Liver (tissue), 9 donors: Measurements from ENCODE around the gene PPT2. TPM values are rescaled to one million over a fixed set of nuclear protein-coding genes. Genes with fewer than 3 reads are reported as not detected.

Source experiments
- DNase-seq: peaks from one replicate; pipeline ENCODE4 v3.0.0-alpha.2; 2017; ENCODE audit warnings: low spot score
- H3K27ac ChIP-seq, 2 donors: one replicate each; pipeline ENCODE4 v1.7.0; 2013; ENCODE audit warnings: inconsistent platforms in 2 of 2, low read length in 2 of 2, control low read depth in 1 of 2, low read depth in 1 of 2, mild to moderate bottlenecking in 1 of 2
- H3K27me3 ChIP-seq, 4 donors: one replicate each; pipeline versions ENCODE4 v1.6.1 to v1.7.0; 2013; ENCODE audit warnings: low read length in 3 of 4, inconsistent platforms in 1 of 4, mild to moderate bottlenecking in 1 of 4, moderate library complexity in 1 of 4; ENCODE audit not compliant: control insufficient read depth in 4 of 4, insufficient read depth in 4 of 4
- H3K36me3 ChIP-seq, 4 donors: one replicate each; pipeline versions ENCODE4 v1.6.1 to v1.7.0; 2013; ENCODE audit warnings: low read length in 3 of 4, mild to moderate bottlenecking in 3 of 4, low read depth in 1 of 4, moderate library complexity in 1 of 4; ENCODE audit not compliant: control insufficient read depth in 4 of 4, insufficient read depth in 3 of 4
- H3K4me1 ChIP-seq, 4 donors: one replicate each; pipeline versions ENCODE4 v1.6.1 to v1.7.0; 2013; ENCODE audit warnings: low read length in 3 of 4, mild to moderate bottlenecking in 3 of 4, moderate library complexity in 1 of 4; ENCODE audit not compliant: control insufficient read depth in 4 of 4, insufficient read depth in 4 of 4
- H3K4me3 ChIP-seq, 3 donors: one replicate each; pipeline versions ENCODE4 v1.6.1 to v1.7.0; 2013; ENCODE audit warnings: low read length in 3 of 3, control low read depth in 1 of 3, low read depth in 1 of 3, mild to moderate bottlenecking in 1 of 3
- H3K9ac ChIP-seq, 2 donors: one replicate each; pipeline ENCODE4 v1.7.0; 2013; ENCODE audit warnings: low read length in 2 of 2, mild to moderate bottlenecking in 2 of 2, moderate library complexity in 2 of 2, control low read depth in 1 of 2, low read depth in 1 of 2
- H3K9me3 ChIP-seq, 4 donors: one replicate each; pipeline versions ENCODE4 v1.6.1 to v1.7.0; 2013; ENCODE audit warnings: low read length in 3 of 4; ENCODE audit not compliant: control insufficient read depth in 4 of 4
- ATF3 ChIP-seq: IDR thresholded peaks from 2 replicates; pipeline ENCODE4 v1.6.1; 2016; ENCODE audit warnings: antibody characterized with exemption
- EGR1 ChIP-seq, 2 donors: IDR thresholded peaks; 2 replicates each; pipeline ENCODE4 v1.6.1; 2016 to 2018; ENCODE audit warnings: antibody characterized with exemption in 2 of 2, low read depth in 2 of 2
- FOXA2 ChIP-seq: IDR thresholded peaks from 2 replicates; pipeline ENCODE4 v1.6.1; 2016; ENCODE audit warnings: antibody characterized with exemption
- GABPA ChIP-seq, 2 donors: IDR thresholded peaks in 1 of 2; conservative IDR thresholded peaks in 1 of 2; 2 replicates each; pipeline ENCODE4 v1.6.1; 2016; ENCODE audit warnings: antibody characterized with exemption in 2 of 2, mild to moderate bottlenecking in 1 of 2, moderate library complexity in 1 of 2
- HNF4A ChIP-seq, 2 donors: conservative IDR thresholded peaks; 2 replicates each; pipeline ENCODE4 v1.6.1; 2016; ENCODE audit warnings: antibody characterized with exemption in 2 of 2, mild to moderate bottlenecking in 2 of 2
- HNF4G ChIP-seq: IDR thresholded peaks from 2 replicates; pipeline ENCODE4 v1.6.1; 2016; ENCODE audit warnings: antibody characterized with exemption
- MAX ChIP-seq: IDR thresholded peaks from 2 replicates; pipeline ENCODE4 v1.6.1; 2016; ENCODE audit warnings: antibody characterized with exemption
- NR2F2 ChIP-seq: IDR thresholded peaks from 2 replicates; pipeline ENCODE4 v1.6.1; 2016; ENCODE audit warnings: antibody characterized with exemption
- RAD21 ChIP-seq, 2 donors: IDR thresholded peaks; 2 replicates each; pipeline ENCODE4 v1.6.1; 2016; ENCODE audit warnings: antibody characterized with exemption in 2 of 2, mild to moderate bottlenecking in 2 of 2
- REST ChIP-seq: IDR thresholded peaks from 2 replicates; pipeline ENCODE4 v1.6.1; 2016; ENCODE audit warnings: antibody characterized with exemption, mild to moderate bottlenecking
- RXRA ChIP-seq, 2 donors: IDR thresholded peaks; 2 replicates each; pipeline ENCODE4 v1.6.1; 2017 to 2018; ENCODE audit warnings: antibody characterized with exemption in 2 of 2, mild to moderate bottlenecking in 1 of 2
- SP1 ChIP-seq: IDR thresholded peaks from 2 replicates; pipeline ENCODE4 v1.6.1; 2018; ENCODE audit warnings: antibody characterized with exemption, mild to moderate bottlenecking
- TAF1 ChIP-seq: conservative IDR thresholded peaks from 2 replicates; pipeline ENCODE4 v1.6.1; 2016; ENCODE audit warnings: antibody characterized with exemption, mild to moderate bottlenecking
- YY1 ChIP-seq: IDR thresholded peaks from 2 replicates; pipeline ENCODE4 v1.6.1; 2016; ENCODE audit warnings: antibody characterized with exemption, mild to moderate bottlenecking
- WGBS: extraction: QIAGEN DNeasy Blood & Tissue Kit; methylation state at CpG from one replicate; pipeline ENCODE4 v1.1.7; 2013; 5-methylcytosine and 5-hydroxymethylcytosine counted together
- polyA plus RNA-seq, 2 donors: library from polyadenylated mRNA; stranded (reverse) in 1 of 2; unstranded in 1 of 2; fragments of 200-250 nt in 1 of 2; fragments of >200 nt in 1 of 2; fragmentation: Nextera tagmentation in 1 of 2; extraction: Ambion mirVana in 1 of 2; gene quantifications; one replicate each; pipeline versions ENCODE4 v1.2.1 to v1.2.3, GENCODE V29; 2013 to 2015
- total RNA-seq, 2 donors: library from RNA; depleted of rRNA; stranded (reverse); fragments of >200 nt; gene quantifications; one replicate each; pipeline ENCODE4 v1.2.3, GENCODE V29; 2014
- donor health status: healthy.
- donor health status: healthy.
- donor health status: healthy.
- donor health status: healthy.
- donor health status: healthy.

Gene PPT2
- total and polyA plus RNA-seq, 4 donors, result 7.6 to 47.4 (median 15.1) TPM

GRCh38 chr6:32166411-32167061, 12.6 kb downstream of the PPT2 start (continued):
- TF ChIP-seq REST (no peak), FOXA2 (no peak), NR2F2 (no peak), TAF1 (no peak), EGR1 (IDR thresholded peaks at IDR 0.05; ENCODE audit: low read depth in 2 of 2) (no peak)

GRCh38 chr6:32167154-32167760, 13.3 kb downstream of the PPT2 start:
- 93% methylated on average over 32 of the region's 32 CpGs for WGBS
- TF ChIP-seq RAD21 (IDR thresholded peaks at IDR 0.05), result no peak
- TF ChIP-seq SP1, result no peak
- no peak for TF ChIP-seq HNF4A (conservative IDR thresholded peaks at IDR 0.05)
- TF ChIP-seq ATF3, result no peak
- no peak for TF ChIP-seq EGR1 (IDR thresholded peaks at IDR 0.05; ENCODE audit: low read depth in 2 of 2)
- TF ChIP-seq REST, result no peak
- no peak for TF ChIP-seq YY1
- TF ChIP-seq MAX, result no peak
- no peaks in the 10 kb centered on the region for H3K27me3 ChIP-seq
- H3K36me3 ChIP-seq, result peaks cover 7 to 35% (median 12%) of the 10 kb centered on the region in 4 donors
- H3K9ac ChIP-seq, result no peak overlapping the region
- H3K9me3 ChIP-seq, result no peaks in the 10 kb centered on the region
- no peaks in the 10 kb centered on the region for H3K4me1 ChIP-seq
- DNase-seq, result no peak
- no peak overlapping the region for H3K4me3 ChIP-seq
- no peak overlapping the region for H3K27ac ChIP-seq

- Histone ChIP-seq H3K9ac (no peak overlapping the region), H3K4me3 (no peak overlapping the region), H3K36me3 (peaks cover 7 to 35% (median 11%) of the 10 kb centered on the region in 4 donors), H3K27me3 (no peaks in the 10 kb centered on the region), H3K27ac (no peak overlapping the region), H3K4me1 (peaks cover 0 to under 1% (median 0%) of the 10 kb centered on the region in 4 donors), H3K9me3 (no peaks in the 10 kb centered on the region)
- 79% methylated on average over 6 of the region's 6 CpGs for WGBS
- DNase-seq, result no peak
- no peak for TF ChIP-seq SP1
- no peak for TF ChIP-seq MAX
- TF ChIP-seq ATF3, result no peak
- no peak for TF ChIP-seq HNF4A (conservative IDR thresholded peaks at IDR 0.05)
- no peak for TF ChIP-seq HNF4G
- TF ChIP-seq EGR1 (IDR thresholded peaks at IDR 0.05; ENCODE audit: low read depth in 2 of 2), result no peak
- TF ChIP-seq REST, result no peak
- TF ChIP-seq TAF1, result no peak
- TF ChIP-seq GABPA (IDR thresholded peaks at IDR 0.05 in 1 of 2, conservative IDR thresholded peaks at IDR 0.05 in 1 of 2), result no peak
- no peak for TF ChIP-seq RXRA (IDR thresholded peaks at IDR 0.05)
Measured at GRCh38 chr6:32167761-32168262, 13.9 kb downstream of the PPT2 start.
